Hematopoietic multipotent progenitor cell treated with erythropoietin and hydrocortisone succinate and interleukin-3 and kit ligand, for 17 days (in vitro differentiated cells): Measurements from ENCODE around the gene CHCHD6.

Experiments
- DNase-seq: peaks from one replicate; pipeline ENCODE4 v3.0.0-alpha.2; 2015; ENCODE audit warnings: low spot score

CHCHD6 gene

GRCh38 chr3:126979046-126979628 lies 275.1 kb downstream of the CHCHD6 start:
- no peak for DNase-seq

GRCh38 chr3:126980266-126980811 lies 276.3 kb downstream of the CHCHD6 start:
- no peak for DNase-seq

GRCh38 chr3:126982126-126982470 lies 278.1 kb downstream of the CHCHD6 start:
- DNase-seq, result no peak

GRCh38 chr3:126982471-126983175 lies 278.6 kb downstream of the CHCHD6 start, which contains the start of gene PLXNA1:
Gene PLXNA1 (plus strand): TSS chr3:126983115. CDS start chr3:126988594, 5,479 bp downstream.
- peak; percentile 86 for DNase-seq

GRCh38 chr3:126983276-126983652 lies 279.2 kb downstream of the CHCHD6 start:
- peak; percentile 9 for DNase-seq

GRCh38 chr3:126983653-126984390 lies 279.8 kb downstream of the CHCHD6 start:
- DNase-seq, result peak; percentile 22

GRCh38 chr3:126984391-126985131 lies 280.5 kb downstream of the CHCHD6 start:
- no peak for DNase-seq

- no peak for DNase-seq
Observed at GRCh38 chr3:126985132-126985985, 281.3 kb downstream of the CHCHD6 start.

- DNase-seq, result peak; percentile 40
Observed at GRCh38 chr3:126986001-126986400, 282.0 kb downstream of the CHCHD6 start.

GRCh38 chr3:126987129-126987528 lies 283.1 kb downstream of the CHCHD6 start:
- no peak for DNase-seq

GRCh38 chr3:126987596-126987995 lies 283.6 kb downstream of the CHCHD6 start:
- no peak for DNase-seq

- no peak for DNase-seq
Observed at GRCh38 chr3:126988451-126989021, 284.5 kb downstream of the CHCHD6 start.

GRCh38 chr3:126989316-126990023 lies 285.4 kb downstream of the CHCHD6 start:
- DNase-seq, result no peak

GRCh38 chr3:126990024-126990700 lies 286.1 kb downstream of the CHCHD6 start:
- DNase-seq, result no peak

GRCh38 chr3:126990890-126991289 lies 286.9 kb downstream of the CHCHD6 start:
- no peak for DNase-seq

GRCh38 chr3:126991366-126992200 lies 287.5 kb downstream of the CHCHD6 start:
- no peak for DNase-seq

- DNase-seq, result no peak
Observed at GRCh38 chr3:126992216-126992615, 288.2 kb downstream of the CHCHD6 start.

GRCh38 chr3:126992776-126993175 lies 288.7 kb downstream of the CHCHD6 start:
- DNase-seq, result no peak

- no peak for DNase-seq
Observed at GRCh38 chr3:126993436-126993835, 289.4 kb downstream of the CHCHD6 start.
